ENCODE measurements around the gene ICAM4.
A peak's percentile ranks its signal among the peaks of the same experiment; 100 is the strongest.

The ICAM4 gene

GRCh38 chr19:10270616-10271394 lies 15.9 kb upstream of the ICAM4 start, which contains the start of gene ICAM1:
ICAM1 (plus strand) TSS chr19:10271120; CDS start chr19:10271160, 40 bp downstream.
- H3K9me3 Mint-ChIP-seq = no peaks in the 10 kb centered on the region

GRCh38 chr19:10271543-10272086 lies 15.1 kb upstream of the ICAM4 start:
- Mint-ChIP-seq H3K27me3 (ENCODE audit: low read depth, poor library complexity) (peaks cover 72% of the 10 kb centered on the region), H3K27ac (no peak overlapping the region), H3K4me3 (peak overlapping the region; percentile 34), H3K9me3 (no peaks in the 10 kb centered on the region), H3K4me1 (no peaks in the 10 kb centered on the region), H3K36me3 (ENCODE audit: low read depth) (no peaks in the 10 kb centered on the region)
- no peak for TF ChIP-seq CTCF (IDR thresholded peaks at IDR 0.05)
- DNase-seq = no peak

More at GRCh38 chr19:10270616-10271394, 15.9 kb upstream of the ICAM4 start, which contains the start of gene ICAM1:
- DNase-seq = peak; percentile 61
- H3K4me1 Mint-ChIP-seq = no peaks in the 10 kb centered on the region
- no peaks in the 10 kb centered on the region for H3K36me3 Mint-ChIP-seq (ENCODE audit: low read depth)
- H3K4me3 Mint-ChIP-seq = peak within 1 kb of the TSS; percentile 34
- H3K27ac Mint-ChIP-seq = no peak within 1 kb of the TSS
- TF ChIP-seq CTCF (IDR thresholded peaks at IDR 0.05) = no peak
- H3K27me3 Mint-ChIP-seq (ENCODE audit: low read depth, poor library complexity) = peaks cover 77% of the 10 kb centered on the region

DNA sequence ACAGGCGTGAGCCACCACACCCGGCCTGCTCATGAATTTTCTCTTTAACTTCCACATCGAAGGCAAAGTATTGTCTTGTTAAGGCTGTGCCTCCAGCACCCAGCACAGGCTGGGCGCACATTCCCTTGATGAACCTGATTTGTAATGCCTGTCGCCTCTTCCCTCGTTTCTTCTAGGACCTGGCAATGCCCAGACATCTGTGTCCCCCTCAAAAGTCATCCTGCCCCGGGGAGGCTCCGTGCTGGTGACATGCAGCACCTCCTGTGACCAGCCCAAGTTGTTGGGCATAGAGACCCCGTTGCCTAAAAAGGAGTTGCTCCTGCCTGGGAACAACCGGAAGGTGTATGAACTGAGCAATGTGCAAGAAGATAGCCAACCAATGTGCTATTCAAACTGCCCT lies 12.2 kb upstream of the ICAM4 start:
- Mint-ChIP-seq H3K4me1 (peaks cover under 1% of the 10 kb centered on the region), H3K27ac (peak overlapping the region; percentile 92), H3K9me3 (no peaks in the 10 kb centered on the region), H3K27me3 (ENCODE audit: low read depth, poor library complexity) (peaks cover 59% of the 10 kb centered on the region), H3K4me3 (no peak overlapping the region), H3K36me3 (ENCODE audit: low read depth) (no peaks in the 10 kb centered on the region)
- no peak for DNase-seq
- no peak for TF ChIP-seq CTCF (IDR thresholded peaks at IDR 0.05)

GRCh38 chr19:10277795-10278589 lies 8.8 kb upstream of the ICAM4 start:
- Mint-ChIP-seq H3K4me3 (no peak overlapping the region), H3K27ac (no peak overlapping the region), H3K27me3 (ENCODE audit: low read depth, poor library complexity) (peaks cover 33% of the 10 kb centered on the region), H3K9me3 (no peaks in the 10 kb centered on the region), H3K4me1 (peaks cover 6% of the 10 kb centered on the region), H3K36me3 (ENCODE audit: low read depth) (no peaks in the 10 kb centered on the region)
- no peak for DNase-seq
- TF ChIP-seq CTCF (IDR thresholded peaks at IDR 0.05) = no peak

DNA sequence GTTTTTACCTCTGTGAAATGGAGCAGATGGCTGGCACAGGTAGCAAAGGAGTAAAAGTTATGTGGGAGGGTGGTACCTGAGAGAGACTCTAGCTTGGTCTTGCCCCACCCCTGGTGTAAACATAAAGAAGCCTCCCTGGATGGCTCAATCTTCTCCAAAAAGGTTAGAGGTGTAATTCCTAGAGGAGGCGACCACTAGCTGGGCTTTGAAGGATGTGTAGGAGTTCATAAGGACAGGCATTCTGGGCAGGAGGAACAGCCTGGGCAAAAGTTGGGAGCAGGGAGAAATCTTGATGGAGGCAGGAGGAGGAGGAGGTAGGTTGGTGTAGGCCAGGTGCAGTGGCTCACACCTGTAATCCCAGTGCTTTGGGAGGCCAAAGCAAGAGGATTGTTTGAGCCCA lies 7.8 kb upstream of the ICAM4 start:
- peaks cover 26% of the 10 kb centered on the region for H3K27me3 Mint-ChIP-seq (ENCODE audit: low read depth, poor library complexity)
- peaks cover 6% of the 10 kb centered on the region for H3K4me1 Mint-ChIP-seq
- H3K4me3 Mint-ChIP-seq = no peak overlapping the region
- H3K36me3 Mint-ChIP-seq (ENCODE audit: low read depth) = no peaks in the 10 kb centered on the region
- DNase-seq = no peak
- no peaks in the 10 kb centered on the region for H3K9me3 Mint-ChIP-seq
- no peak overlapping the region for H3K27ac Mint-ChIP-seq
- TF ChIP-seq CTCF (IDR thresholded peaks at IDR 0.05) = no peak

Measured in nephron progenitor cell (in vitro differentiated cells).